Central memory CD4-positive, alpha-beta T cell (primary cell): ENCODE results near the gene BARX1.

Experiments
- DNase-seq: peaks from one replicate; pipeline ENCODE4 v3.0.0; 2022

BARX1 gene

DNA sequence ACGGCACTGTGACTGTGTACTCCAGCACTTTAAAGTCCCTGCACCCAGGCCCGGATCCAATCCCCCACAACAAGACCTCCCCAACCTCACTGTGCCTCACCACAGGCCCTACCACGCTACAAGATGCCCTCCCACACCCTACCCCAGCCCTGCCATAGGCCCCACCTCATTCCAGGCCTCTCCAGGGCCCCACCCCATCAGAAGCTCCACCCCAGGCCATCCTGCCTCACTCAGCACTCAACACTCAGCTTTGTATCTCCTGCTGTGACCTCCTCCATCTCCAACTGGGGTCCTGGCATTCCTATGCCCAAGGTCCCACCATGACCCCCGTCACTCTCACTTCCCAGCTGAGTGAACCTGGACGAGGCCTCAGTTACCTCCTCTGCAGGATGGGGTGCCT lies 38.8 kb downstream of the BARX1 start:
- DNase-seq = no peak

DNA sequence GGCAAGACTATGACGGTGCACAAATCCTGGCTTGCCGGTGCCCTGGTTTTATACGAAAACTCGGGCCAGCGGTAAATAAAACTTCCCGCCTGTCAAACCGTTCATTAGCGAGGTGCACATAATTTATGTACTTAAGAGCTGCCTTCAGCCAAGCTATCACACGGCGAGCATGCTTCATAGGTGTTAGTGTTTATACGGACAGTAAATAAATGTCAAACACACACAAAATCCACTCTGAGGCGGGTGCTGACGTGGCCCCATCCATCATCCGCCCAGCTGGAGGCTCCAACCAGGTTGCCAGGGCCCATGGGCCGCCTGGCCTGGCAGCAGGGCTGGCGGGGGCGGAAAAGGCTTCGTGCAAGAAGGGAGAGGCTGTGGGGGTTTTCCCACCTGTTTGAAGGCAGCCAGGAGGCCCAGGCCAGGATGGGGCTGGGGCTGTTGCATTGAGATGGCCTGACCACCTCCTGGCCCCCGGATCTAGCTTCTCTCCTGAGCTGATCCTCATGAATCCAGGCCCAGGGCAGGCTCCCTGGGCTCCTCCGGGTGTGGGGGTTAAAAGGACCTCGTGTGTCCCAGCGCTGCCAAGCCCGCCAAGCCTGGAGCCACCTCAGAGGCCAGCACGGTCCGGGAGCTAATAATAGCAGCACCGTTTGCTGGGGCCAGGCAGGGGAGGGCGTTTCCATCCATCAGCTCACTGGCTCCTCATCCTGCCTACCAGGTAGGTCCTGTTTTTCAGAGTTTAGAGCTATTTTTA lies 43.2 kb downstream of the BARX1 start:
- no peak for DNase-seq

DNA sequence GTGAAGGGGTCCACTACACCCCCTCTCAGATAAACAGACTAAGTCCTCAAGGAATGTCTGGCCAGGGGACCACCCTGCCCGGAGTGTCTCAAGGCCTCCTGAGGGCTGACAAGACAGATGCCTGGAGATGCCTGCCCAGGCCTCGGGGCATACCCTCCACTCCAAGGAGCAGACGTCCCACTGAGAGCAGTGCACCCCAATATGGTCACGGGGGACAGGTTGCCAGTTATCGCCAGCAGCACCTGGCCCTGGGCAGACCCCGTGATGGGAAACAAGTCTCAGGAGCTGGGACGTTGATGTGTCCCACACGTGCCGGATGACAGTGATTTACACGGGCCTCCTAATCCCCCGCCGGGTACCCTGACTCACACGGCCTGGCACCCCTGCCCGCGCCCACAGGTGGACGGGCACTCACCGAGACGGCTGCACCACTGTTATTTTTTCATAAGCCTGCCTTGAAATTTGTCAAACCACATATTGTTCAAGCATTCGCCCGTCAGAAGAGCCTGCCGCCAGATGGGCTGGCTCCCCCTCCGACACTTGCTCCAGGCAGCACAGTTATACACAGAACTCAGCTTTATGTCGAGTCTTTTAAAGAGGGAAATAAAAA lies 43.9 kb downstream of the BARX1 start:
- no peak for DNase-seq

GRCh38 chr9:93910598-93910997 lies 44.6 kb downstream of the BARX1 start:
- DNase-seq = no peak

DNA sequence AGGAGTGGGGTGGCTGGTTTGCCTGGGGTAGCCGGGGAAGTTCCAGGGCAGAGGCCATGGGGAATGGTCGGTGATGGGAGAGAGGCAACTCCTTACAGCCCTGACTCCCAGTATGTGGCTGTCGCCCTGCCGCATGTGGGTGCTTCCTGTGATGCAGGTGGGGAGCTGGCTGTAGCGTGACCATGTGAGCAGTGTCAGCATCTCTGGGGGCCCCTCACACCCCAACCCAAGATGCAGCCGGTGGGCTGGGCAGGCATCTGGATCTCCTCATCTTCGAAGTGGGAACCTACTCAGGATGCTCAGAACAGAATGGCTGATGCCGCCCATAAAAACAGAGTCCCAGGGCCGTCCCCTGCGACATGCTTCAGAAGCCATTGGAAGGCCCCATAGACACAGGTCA lies 45.0 kb downstream of the BARX1 start:
- no peak for DNase-seq

- DNase-seq = no peak
Measured at GRCh38 chr9:93909242-93909616, 45.9 kb downstream of the BARX1 start.

DNA sequence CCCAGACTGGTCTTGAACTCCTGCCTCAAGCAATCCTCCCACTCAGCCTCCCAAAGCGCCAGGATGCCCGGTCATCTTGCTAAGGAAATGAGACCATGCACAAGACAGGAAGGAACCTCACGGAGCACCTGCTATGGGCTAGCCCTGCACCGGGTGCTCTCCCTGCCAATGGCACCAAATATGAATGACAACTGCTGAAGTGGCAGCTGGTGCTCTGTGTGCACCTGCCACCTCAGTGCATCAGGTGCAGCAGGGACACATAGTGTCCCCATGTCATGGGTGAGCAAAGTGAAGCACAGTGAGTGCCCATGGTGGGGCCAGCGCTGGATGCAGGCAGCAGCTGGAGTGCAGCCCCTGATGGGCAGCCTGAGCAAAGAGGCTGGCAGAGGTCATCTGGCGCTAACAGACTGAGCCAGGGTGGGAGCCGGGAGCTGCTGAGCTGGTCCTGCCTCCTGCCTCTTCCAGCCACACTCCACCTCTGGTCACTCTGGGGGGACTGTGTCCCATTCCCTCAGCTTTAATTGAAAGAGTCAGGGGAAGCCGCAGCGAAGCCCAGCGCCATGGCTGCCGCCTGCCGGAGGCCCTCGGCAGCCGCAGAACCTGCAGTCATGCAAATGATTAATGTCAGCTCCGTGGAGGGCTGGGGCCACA lies 46.4 kb downstream of the BARX1 start:
- no peak for DNase-seq

GRCh38 chr9:93907551-93908199 lies 47.5 kb downstream of the BARX1 start:
- DNase-seq = no peak

GRCh38 chr9:93906195-93906880 lies 48.8 kb downstream of the BARX1 start:
- no peak for DNase-seq

DNA sequence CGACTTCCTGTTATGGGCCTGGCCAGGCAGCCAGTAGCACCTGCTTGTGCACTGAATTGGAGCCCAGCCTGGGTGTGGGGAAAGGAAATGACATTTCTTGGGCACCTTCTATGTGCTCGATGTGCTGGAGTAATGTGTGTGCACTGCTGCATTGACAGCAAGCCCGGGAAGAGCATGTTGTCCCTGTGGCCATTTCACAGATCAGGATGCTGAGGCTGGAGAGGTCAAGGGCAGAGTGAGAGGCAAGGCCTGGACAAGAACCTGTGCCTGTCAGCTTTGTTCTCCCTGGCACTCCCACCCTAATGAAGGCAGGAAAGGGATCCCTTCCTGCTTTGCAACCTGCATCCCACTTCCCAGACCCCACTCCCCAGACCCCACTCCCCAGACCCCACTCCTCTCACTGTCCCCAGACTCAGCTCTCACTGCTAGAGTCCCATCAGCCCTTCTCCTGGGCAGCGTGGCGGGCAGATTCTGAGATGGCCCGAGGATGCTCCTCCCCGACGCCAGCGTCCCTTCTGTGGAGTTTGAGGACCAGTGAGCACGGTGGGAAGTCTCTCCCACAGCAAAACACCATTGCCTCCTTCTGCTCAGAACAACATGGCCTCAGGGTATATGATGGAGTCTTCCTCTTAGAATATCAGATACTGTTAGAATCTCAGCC lies 49.6 kb downstream of the BARX1 start:
- DNase-seq = no peak

DNA sequence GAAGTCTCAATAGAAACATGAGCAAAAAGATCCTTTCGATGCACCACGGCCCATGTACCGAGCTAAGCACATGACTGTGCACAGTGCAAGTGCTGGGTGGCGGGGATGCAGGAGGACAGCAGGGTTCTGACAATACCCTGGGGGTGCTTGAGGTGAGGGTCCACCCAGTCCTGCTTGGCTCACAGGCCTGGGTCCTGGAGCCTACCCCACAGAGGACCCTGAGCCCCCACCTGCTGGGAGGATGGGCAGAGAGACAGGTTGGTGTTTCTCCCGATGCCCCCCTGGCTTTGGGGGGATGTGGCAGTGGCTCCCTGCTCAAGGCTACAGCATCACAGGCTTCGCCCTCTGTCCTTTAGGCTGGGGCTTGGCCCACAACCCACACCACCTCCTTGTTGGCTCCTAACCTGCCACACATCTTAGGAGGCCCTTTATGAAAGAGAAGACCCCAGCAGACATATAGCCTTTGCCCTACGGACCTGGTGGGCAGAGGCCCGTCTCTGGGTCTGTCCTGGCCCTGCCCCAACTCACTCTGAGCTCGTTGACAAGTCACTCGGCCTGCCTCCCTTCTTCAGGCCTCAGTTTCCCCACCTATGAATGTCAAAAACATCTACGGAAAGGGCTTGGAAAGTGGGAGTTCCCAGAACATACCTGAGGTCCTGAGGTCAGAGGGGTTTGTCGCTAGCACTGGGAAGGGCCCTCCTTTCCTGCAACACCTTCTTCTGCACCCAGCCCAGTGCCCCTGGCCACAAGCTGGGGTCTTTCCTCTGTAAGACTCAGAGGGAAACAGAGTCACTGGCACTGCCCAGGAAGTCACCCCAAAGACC lies 50.3 kb downstream of the BARX1 start:
- DNase-seq = no peak

GRCh38 chr9:93903886-93904648 lies 51.1 kb downstream of the BARX1 start:
- DNase-seq = no peak

GRCh38 chr9:93902780-93903655 lies 52.1 kb downstream of the BARX1 start:
- no peak for DNase-seq

GRCh38 chr9:93902051-93902779 lies 52.9 kb downstream of the BARX1 start:
- DNase-seq = no peak
